ENCODE measurements around the gene TMEM94. TPM values are rescaled to one million over a fixed set of nuclear protein-coding genes. Genes with fewer than 3 reads are reported as not detected.

Gene TMEM94
- total RNA-seq, 1 experiment from 2014 or later: 109 TPM

DNA sequence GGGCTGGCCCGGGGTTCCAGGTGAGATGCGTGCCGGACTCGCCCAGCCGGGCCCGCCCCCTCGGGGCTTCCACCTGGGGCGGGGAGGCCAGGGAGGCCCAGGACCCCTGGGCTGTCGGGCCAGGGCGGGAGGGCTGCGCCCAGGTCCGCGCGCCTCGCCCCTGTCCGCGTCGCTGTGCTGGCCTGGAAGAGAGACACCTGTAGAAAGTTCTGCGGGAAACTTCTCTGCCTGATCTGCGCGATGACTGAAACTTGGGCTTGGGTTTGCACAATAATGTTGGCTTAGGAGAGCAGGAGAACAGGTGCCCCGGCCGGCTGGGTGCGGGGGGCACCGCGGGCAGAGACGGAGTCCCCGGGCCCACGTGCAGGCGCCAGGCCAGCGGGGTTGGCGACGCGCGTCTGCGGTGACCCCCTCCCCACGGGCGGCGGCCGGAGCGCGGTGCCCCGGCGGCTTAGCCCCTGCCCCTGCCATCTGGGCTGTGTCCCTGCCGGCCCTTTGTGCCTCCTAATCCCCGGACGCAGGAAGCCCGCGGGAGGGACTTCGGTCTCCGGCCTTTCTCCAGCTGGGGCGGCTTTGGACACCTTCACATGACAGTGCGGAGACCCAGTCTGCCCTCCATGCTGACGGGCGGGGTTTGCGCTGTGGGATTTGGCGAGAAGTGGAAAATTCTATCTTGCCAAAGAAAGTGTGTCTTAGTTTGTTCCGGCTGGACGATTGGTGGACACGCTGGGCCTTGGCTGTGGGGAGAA is 69.5 kb downstream of the TMEM94 start:
- H3K4me3 ChIP-seq (ENCODE audit: low read depth, low read length): peak overlapping the region; percentile 68
- ChIA-PET CTCF (interaction anchor here (0.5 to 3.2 kb wide), 19 partner anchors 9 to 257 kb away, joined by 3 to 52 read pairs (median 4); partner anchors contain the start of genes MIF4GD, SLC25A19, SMIM5 and TMEM94), POLR2A (interaction anchor here (0.5 to 1.8 kb wide), 18 partner anchors 8 to 322 kb away, joined by 3 to 26 read pairs (median 4); partner anchors contain the start of genes GGA3, MRPS7, TMEM94 and TSEN54)
- DNase-seq: peak in 1 of 2 experiments; percentile 68
- H3K36me3 Mint-ChIP-seq (ENCODE audit: insufficient read depth, unreplicated experiment): peaks cover 65% of the 10 kb centered on the region
- TF ChIP-seq CTCF (IDR thresholded peaks at IDR 0.05; ENCODE audit: insufficient read depth in 1 of 2, low read depth in 1 of 2, low read length in 1 of 2, severe bottlenecking in 1 of 2, unreplicated experiment in 1 of 2): no peak
- peaks cover 19% of the 10 kb centered on the region for H3K4me1 Mint-ChIP-seq (ENCODE audit: low read depth, unreplicated experiment)
- H3K27me3 Mint-ChIP-seq (ENCODE audit: insufficient read depth, unreplicated experiment): no peaks in the 10 kb centered on the region
- H3K9me3 Mint-ChIP-seq (ENCODE audit: unreplicated experiment): no peaks in the 10 kb centered on the region
- no peaks in the 10 kb centered on the region for H3K9me3 ChIP-seq
- H3K4me1 ChIP-seq: peaks cover 10% of the 10 kb centered on the region
- no TSS peak for BruUV-seq (replicated peaks)
- H3K27me3 ChIP-seq (replicated peaks; ENCODE audit: control insufficient read depth, insufficient read depth, low read length): no peaks in the 10 kb centered on the region
- peak overlapping the region; percentile 92 for H3K4me3 Mint-ChIP-seq (ENCODE audit: unreplicated experiment)
- H3K36me3 ChIP-seq (ENCODE audit: control insufficient read depth, insufficient read depth, low read length): no peaks in the 10 kb centered on the region; the same call in 1 of the 2 replicates
- peak overlapping the region; percentile 76 for H3K27ac Mint-ChIP-seq (ENCODE audit: unreplicated experiment)
- intact Hi-C loops (cut with micrococcal nuclease; ENCODE audit: unreplicated experiment): loop anchor here (1.0 to 5.0 kb wide), 4 partner anchors 10 to 99 kb away; partner anchors contain the start of genes MYO15B and TSEN54

- H3K36me3 Mint-ChIP-seq (ENCODE audit: insufficient read depth, unreplicated experiment): peaks cover 72% of the 10 kb centered on the region
- Histone ChIP-seq H3K27me3 (replicated peaks; ENCODE audit: control insufficient read depth, insufficient read depth, low read length) (no peaks in the 10 kb centered on the region), H3K36me3 (ENCODE audit: control insufficient read depth, insufficient read depth, low read length) (no peaks in the 10 kb centered on the region; the same call in 1 of the 2 replicates), H3K4me3 (ENCODE audit: low read depth, low read length) (peak overlapping the region; percentile 68), H3K4me1 (peaks cover 16% of the 10 kb centered on the region), H3K9me3 (no peaks in the 10 kb centered on the region)
- H3K27ac Mint-ChIP-seq (ENCODE audit: unreplicated experiment): peak overlapping the region; percentile 76
- POLR2A ChIA-PET: interaction anchor here (0.6 to 1.8 kb wide), 11 partner anchors 8 to 265 kb away, joined by 3 to 8 read pairs (median 3); partner anchors contain the start of genes GGA3, MRPS7, RECQL5 and SAP30BP
- H3K9me3 Mint-ChIP-seq (ENCODE audit: unreplicated experiment): no peaks in the 10 kb centered on the region
- no peaks in the 10 kb centered on the region for H3K27me3 Mint-ChIP-seq (ENCODE audit: insufficient read depth, unreplicated experiment)
- TSS peak; percentile 37 for BruUV-seq (replicated peaks)
- intact Hi-C loops (cut with micrococcal nuclease; ENCODE audit: unreplicated experiment): loop anchor here (1.0 to 5.0 kb wide), 3 partner anchors 12 to 61 kb away; partner anchors contain the start of gene MYO15B
- DNase-seq: peak; percentile 42 to 67
- H3K4me1 Mint-ChIP-seq (ENCODE audit: low read depth, unreplicated experiment): peaks cover 25% of the 10 kb centered on the region
- no peak for TF ChIP-seq CTCF (IDR thresholded peaks at IDR 0.05; ENCODE audit: insufficient read depth in 1 of 2, low read depth in 1 of 2, low read length in 1 of 2, severe bottlenecking in 1 of 2, unreplicated experiment in 1 of 2)
- peak overlapping the region; percentile 92 for H3K4me3 Mint-ChIP-seq (ENCODE audit: unreplicated experiment)
- CTCF ChIA-PET: interaction anchor here (0.8 to 3.2 kb wide), 11 partner anchors 8 to 256 kb away, joined by 3 to 52 read pairs (median 3); partner anchors contain the start of genes MIF4GD, SMIM5, TMEM94 and TSEN54
Measured at GRCh38 chr17:75526555-75527270, 70.3 kb downstream of the TMEM94 start.
